SK-N-SH (cell line): ENCODE measurements around the gene TPD52L3. TPM values are rescaled to one million over a fixed set of nuclear protein-coding genes. Genes with fewer than 3 reads are reported as not detected.

Experiments used
- CTCF ChIA-PET: fragments of 300-600, 350-600 bp; formaldehyde crosslinking; extraction: SDS; loops from one replicate; lab custom pipeline; 2021; lab: Yijun Ruan, JAX
- POLR2A ChIA-PET: fragments of 350-600 bp; sonication (Branson Sonifier 250); formaldehyde crosslinking; extraction: SDS; loops from one replicate; lab custom pipeline; 2020; ENCODE audit warnings: antibody characterized with exemption, inconsistent platforms; lab: Yijun Ruan, JAX
- DNase-seq: peaks from one replicate; pipeline ENCODE4 v3.0.0; 2012
- H2AFZ ChIP-seq: fragments of 200-600 bp; sonication (generic); 2 replicates; pipeline ENCODE4 v1.8.1; 2016; ENCODE audit warnings: antibody characterized with exemption, mild to moderate bottlenecking, low read depth
- H3F3A ChIP-seq: fragments of 200-600 bp; sonication (generic); replicated peaks from 2 replicates; pipeline ENCODE3; 2016; ENCODE audit warnings: antibody characterized with exemption, mild to moderate bottlenecking; ENCODE audit not compliant: insufficient read depth
- H3K27ac ChIP-seq, 2 experiments: fragments of 200-500 bp in 1 of 2; fragments of 200-600 bp in 1 of 2; sonication (Bioruptor generic) in 1 of 2; sonication (generic), shearing (Covaris generic) in 1 of 2; 2 replicates each; pipeline versions ENCODE4 v1.5.1 to v1.6.1; 2014 to 2016; ENCODE audit warnings: low read depth in 2 of 2, inconsistent platforms in 1 of 2, low read length in 1 of 2, mild to moderate bottlenecking in 1 of 2, mixed read lengths in 1 of 2
- H3K27me3 ChIP-seq: fragments of 200-600 bp; sonication (generic), shearing (Covaris generic); 2 replicates; pipeline ENCODE4 v1.6.1; 2016; ENCODE audit warnings: mixed run types; ENCODE audit not compliant: insufficient read depth
- H3K36me3 ChIP-seq, 2 experiments: fragments of 200-500 bp in 1 of 2; fragments of 200-600 bp in 1 of 2; sonication (Bioruptor generic) in 1 of 2; sonication (generic) in 1 of 2; replicated peaks in 1 of 2; 2 replicates each; pipeline versions ENCODE3 to v1.5.1; 2014 to 2016; ENCODE audit warnings: low read length in 1 of 2, mild to moderate bottlenecking in 1 of 2; ENCODE audit not compliant: insufficient read depth in 2 of 2, control insufficient read depth in 1 of 2
- H3K4me1 ChIP-seq, 2 experiments: fragments of 200-500 bp in 1 of 2; fragments of 200-600 bp in 1 of 2; sonication (Bioruptor generic) in 1 of 2; sonication (generic), shearing (Covaris generic) in 1 of 2; 2 replicates each; pipeline versions ENCODE4 v1.5.1 to v1.6.1; 2014 to 2016; ENCODE audit warnings: low read depth in 1 of 2, low read length in 1 of 2, mixed run types in 1 of 2; ENCODE audit not compliant: insufficient read depth in 2 of 2, control insufficient read depth in 1 of 2
- H3K4me2 ChIP-seq: fragments of 200-600 bp; sonication (generic), shearing (Covaris generic); 2 replicates; pipeline ENCODE4 v1.6.1; 2017; ENCODE audit warnings: mixed run types
- H3K4me3 ChIP-seq, 2 experiments: fragments of 200-500 bp in 1 of 2; fragments of 200-600 bp in 1 of 2; sonication (Bioruptor generic) in 1 of 2; sonication (generic), shearing (Covaris generic) in 1 of 2; 2 replicates each; pipeline versions ENCODE4 v1.5.1 to v1.8.1; 2014 to 2016; ENCODE audit warnings: low read depth in 2 of 2, inconsistent platforms in 1 of 2, low read length in 1 of 2, mild to moderate bottlenecking in 1 of 2, mixed read lengths in 1 of 2, moderate library complexity in 1 of 2
- H3K79me2 ChIP-seq: fragments of 200-600 bp; sonication (generic); 2 replicates; pipeline ENCODE4 v1.8.1; 2017; ENCODE audit warnings: mild to moderate bottlenecking; ENCODE audit not compliant: insufficient read depth
- H3K9ac ChIP-seq: fragments of 200-600 bp; sonication (generic); 2 replicates; pipeline ENCODE4 v1.6.1; 2017; ENCODE audit warnings: mixed run types
- H3K9me2 ChIP-seq: fragments of 200-600 bp; sonication (generic); 2 replicates; pipeline ENCODE4 v1.6.1; 2017; ENCODE audit warnings: mixed run types
- H3K9me3 ChIP-seq: fragments of 200-600 bp; sonication (generic); 2 replicates; pipeline ENCODE4 v1.6.1; 2017; ENCODE audit warnings: mixed run types, mild to moderate bottlenecking, moderate library complexity
- H4K20me1 ChIP-seq: fragments of 200-600 bp; sonication (generic); 2 replicates; pipeline ENCODE4 v1.6.1; 2017; ENCODE audit warnings: mild to moderate bottlenecking, mixed run types; ENCODE audit not compliant: insufficient read depth
- CHD2 ChIP-seq: fragments of 150-350 bp; IDR thresholded peaks from 2 replicates; pipeline ENCODE4 v1.6.1; 2018; ENCODE audit warnings: low read length; ENCODE audit not compliant: partially characterized antibody
- ELF1 ChIP-seq: IDR thresholded peaks from 2 replicates; pipeline ENCODE4 v1.4.0; 2012
- EP300 ChIP-seq, 2 experiments: IDR thresholded peaks; 2 replicates each; pipeline versions ENCODE4 v1.4.0 to v1.6.1; 2012; ENCODE audit warnings: borderline replicate concordance in 1 of 2, low read depth in 1 of 2, low read length in 1 of 2
- EZH2phosphoT487 ChIP-seq: fragments of 200-600 bp; sonication (generic); IDR thresholded peaks from 2 replicates; pipeline ENCODE4 v1.6.1; 2017; ENCODE audit warnings: low read depth, mixed run types, mild to moderate bottlenecking, antibody characterized with exemption, moderate library complexity, borderline replicate concordance
- FOSL2 ChIP-seq: IDR thresholded peaks from 2 replicates; pipeline ENCODE4 v1.4.0; 2012; ENCODE audit warnings: low read depth, mild to moderate bottlenecking, moderate library complexity, borderline replicate concordance
- FOXJ3 ChIP-seq: sonication (generic); formaldehyde crosslinking; IDR thresholded peaks from 2 replicates; pipeline ENCODE4 v1.5.1; 2020; ENCODE audit warnings: mild to moderate bottlenecking, missing genetic modification reagents
- FOXM1 ChIP-seq: IDR thresholded peaks from 2 replicates; pipeline ENCODE4 v1.4.0; 2012; ENCODE audit warnings: low read depth, mild to moderate bottlenecking
- JUND ChIP-seq: IDR thresholded peaks from 2 replicates; pipeline ENCODE4 v1.4.0; 2012
- MEF2A ChIP-seq: IDR thresholded peaks from 2 replicates; pipeline ENCODE4 v1.4.0; 2012; ENCODE audit warnings: low read depth, borderline replicate concordance
- MXI1 ChIP-seq: IDR thresholded peaks from 2 replicates; pipeline ENCODE4 v1.6.1; 2012; ENCODE audit warnings: mild to moderate bottlenecking, low read depth, low read length, improper control_type of control experiment
- NFIC ChIP-seq: IDR thresholded peaks from 2 replicates; pipeline ENCODE4 v1.4.0; 2012; ENCODE audit warnings: borderline replicate concordance
- NRF1 ChIP-seq: IDR thresholded peaks from 2 replicates; pipeline ENCODE4 v1.6.1; 2012; ENCODE audit warnings: low read depth, mild to moderate bottlenecking, low read length
- RAD21 ChIP-seq: IDR thresholded peaks from 2 replicates; pipeline ENCODE4 v1.6.1; 2012; ENCODE audit warnings: mild to moderate bottlenecking, low read length
- RCOR1 ChIP-seq: fragments of 150-350 bp; IDR thresholded peaks from 2 replicates; pipeline ENCODE4 v1.6.1; 2017; ENCODE audit warnings: antibody characterized with exemption, low read length
- SMC3 ChIP-seq: IDR thresholded peaks from 2 replicates; pipeline ENCODE4 v1.6.1; 2012; ENCODE audit warnings: low read depth, low read length, improper control_type of control experiment
- TAF1 ChIP-seq: IDR thresholded peaks from 2 replicates; pipeline ENCODE4 v1.6.1; 2012; ENCODE audit warnings: low read depth, mild to moderate bottlenecking, low read length, moderate library complexity, borderline replicate concordance
- TCF12 ChIP-seq: IDR thresholded peaks from 2 replicates; pipeline ENCODE4 v1.4.0; 2012
- TEAD4 ChIP-seq: IDR thresholded peaks from 2 replicates; pipeline ENCODE4 v1.4.0; 2012; ENCODE audit warnings: mild to moderate bottlenecking, borderline replicate concordance; ENCODE audit not compliant: insufficient read depth
- WGBS: methylation state at CpG from one replicate; pipeline ENCODE4 v1.1.6; 2017; ENCODE audit warnings: low lambda C conversion rate; 5-methylcytosine and 5-hydroxymethylcytosine counted together
- polyA plus RNA-seq, 3 experiments: library from polyadenylated mRNA; depleted of rRNA; stranded (reverse); fragments of >200 nt; gene quantifications; 2 replicates each; pipeline ENCODE4 v1.2.3, GENCODE V29; 2012
- TF ChIP-seq, protein P1 (sequence below): fragments of 150-350 bp; IDR thresholded peaks from 2 replicates; pipeline ENCODE4 v1.6.1; 2017; ENCODE audit warnings: antibody characterized with exemption, low read length, low read depth, borderline replicate concordance
- TF ChIP-seq, protein P2 (sequence below): fragments of 200-600 bp; sonication (generic); IDR thresholded peaks from 2 replicates; pipeline ENCODE4 v1.6.1; 2017; ENCODE audit warnings: antibody characterized with exemption, mild to moderate bottlenecking, moderate library complexity
- TF ChIP-seq, protein P3 (sequence below): IDR thresholded peaks from 2 replicates; pipeline ENCODE4 v1.4.0; 2012; ENCODE audit warnings: low read depth
- TF ChIP-seq, protein P4 (sequence below): IDR thresholded peaks from 2 replicates; pipeline ENCODE4 v1.4.0; 2012; ENCODE audit warnings: low read depth, borderline replicate concordance
- TF ChIP-seq, protein P5 (sequence below): IDR thresholded peaks from 2 replicates; pipeline ENCODE4 v1.6.1; 2012; ENCODE audit warnings: mild to moderate bottlenecking, low read depth, low read length, moderate library complexity
- TF ChIP-seq, protein P6 (sequence below): IDR thresholded peaks from 2 replicates; pipeline ENCODE4; 2012

TPD52L3 gene
- polyA plus RNA-seq, 1 of the 3 experiments (the other 2 are of a cell fraction), result not detected

DNA sequence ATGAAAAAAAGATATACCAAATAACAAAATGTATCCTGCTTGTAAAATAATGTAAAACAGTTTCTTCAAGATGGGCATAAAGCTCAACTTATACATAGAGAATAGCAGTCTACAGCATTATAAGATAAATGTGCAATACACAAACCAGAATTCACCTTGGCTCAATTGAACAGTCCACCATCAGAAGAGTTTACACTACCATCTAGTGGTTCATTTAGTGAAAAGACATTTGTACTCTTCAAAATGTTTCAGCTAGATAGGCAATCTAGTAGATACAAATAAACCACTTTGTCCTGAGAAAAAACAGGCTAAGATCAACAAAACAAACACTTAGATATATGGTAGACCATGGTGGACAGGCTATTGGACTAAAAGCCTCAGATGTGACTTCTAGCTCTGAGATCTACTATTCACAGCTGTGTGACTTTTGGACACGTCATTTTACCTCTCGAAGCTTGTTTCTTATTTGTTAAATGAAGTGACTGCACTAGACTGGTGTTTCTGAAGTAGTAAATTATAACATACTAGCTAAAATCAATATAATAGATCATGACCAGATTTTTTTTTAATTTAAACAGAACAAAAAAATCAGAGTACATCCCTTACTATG, 22.1 kb upstream of the TPD52L3 start:
- Histone ChIP-seq H3F3A (no peaks in the 10 kb centered on the region), H3K4me2 (no peak overlapping the region), H3K79me2 (no peaks in the 10 kb centered on the region), H3K9ac (no peak overlapping the region), H3K4me1 (no peaks in the 10 kb centered on the region), H3K27ac (no peak overlapping the region), H2AFZ (no peak overlapping the region), H3K4me3 (no peak overlapping the region), H3K36me3 (no peaks in the 10 kb centered on the region), H3K27me3 (no peaks in the 10 kb centered on the region; the same call in 1 of the 2 replicates), H3K9me2 (no peaks in the 10 kb centered on the region), H4K20me1 (no peaks in the 10 kb centered on the region), H3K9me3 (no peaks in the 10 kb centered on the region)
- TF ChIP-seq TCF12, result no peak
- TF ChIP-seq, protein P1, sequence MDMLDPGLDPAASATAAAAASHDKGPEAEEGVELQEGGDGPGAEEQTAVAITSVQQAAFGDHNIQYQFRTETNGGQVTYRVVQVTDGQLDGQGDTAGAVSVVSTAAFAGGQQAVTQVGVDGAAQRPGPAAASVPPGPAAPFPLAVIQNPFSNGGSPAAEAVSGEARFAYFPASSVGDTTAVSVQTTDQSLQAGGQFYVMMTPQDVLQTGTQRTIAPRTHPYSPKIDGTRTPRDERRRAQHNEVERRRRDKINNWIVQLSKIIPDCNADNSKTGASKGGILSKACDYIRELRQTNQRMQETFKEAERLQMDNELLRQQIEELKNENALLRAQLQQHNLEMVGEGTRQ, result no peak
- TF ChIP-seq TAF1, result no peak
- TF ChIP-seq FOSL2, result no peak
- no peak for TF ChIP-seq EZH2phosphoT487
- TF ChIP-seq MXI1, result no peak
- TF ChIP-seq CHD2, result no peak
- TF ChIP-seq, protein P2, sequence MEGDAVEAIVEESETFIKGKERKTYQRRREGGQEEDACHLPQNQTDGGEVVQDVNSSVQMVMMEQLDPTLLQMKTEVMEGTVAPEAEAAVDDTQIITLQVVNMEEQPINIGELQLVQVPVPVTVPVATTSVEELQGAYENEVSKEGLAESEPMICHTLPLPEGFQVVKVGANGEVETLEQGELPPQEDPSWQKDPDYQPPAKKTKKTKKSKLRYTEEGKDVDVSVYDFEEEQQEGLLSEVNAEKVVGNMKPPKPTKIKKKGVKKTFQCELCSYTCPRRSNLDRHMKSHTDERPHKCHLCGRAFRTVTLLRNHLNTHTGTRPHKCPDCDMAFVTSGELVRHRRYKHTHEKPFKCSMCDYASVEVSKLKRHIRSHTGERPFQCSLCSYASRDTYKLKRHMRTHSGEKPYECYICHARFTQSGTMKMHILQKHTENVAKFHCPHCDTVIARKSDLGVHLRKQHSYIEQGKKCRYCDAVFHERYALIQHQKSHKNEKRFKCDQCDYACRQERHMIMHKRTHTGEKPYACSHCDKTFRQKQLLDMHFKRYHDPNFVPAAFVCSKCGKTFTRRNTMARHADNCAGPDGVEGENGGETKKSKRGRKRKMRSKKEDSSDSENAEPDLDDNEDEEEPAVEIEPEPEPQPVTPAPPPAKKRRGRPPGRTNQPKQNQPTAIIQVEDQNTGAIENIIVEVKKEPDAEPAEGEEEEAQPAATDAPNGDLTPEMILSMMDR, result peak; percentile 66
- no peak for TF ChIP-seq TEAD4
- TF ChIP-seq, protein P3, sequence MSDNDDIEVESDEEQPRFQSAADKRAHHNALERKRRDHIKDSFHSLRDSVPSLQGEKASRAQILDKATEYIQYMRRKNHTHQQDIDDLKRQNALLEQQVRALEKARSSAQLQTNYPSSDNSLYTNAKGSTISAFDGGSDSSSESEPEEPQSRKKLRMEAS, result no peak
- no peak for TF ChIP-seq FOXM1
- TF ChIP-seq MEF2A, result no peak
- TF ChIP-seq ELF1, result no peak
- no peak for TF ChIP-seq EP300 (IDR thresholded peaks at IDR 0.05; ENCODE audit: borderline replicate concordance in 1 of 2, low read depth in 1 of 2, low read length in 1 of 2)
- TF ChIP-seq NRF1, result no peak
- TF ChIP-seq, protein P4, sequence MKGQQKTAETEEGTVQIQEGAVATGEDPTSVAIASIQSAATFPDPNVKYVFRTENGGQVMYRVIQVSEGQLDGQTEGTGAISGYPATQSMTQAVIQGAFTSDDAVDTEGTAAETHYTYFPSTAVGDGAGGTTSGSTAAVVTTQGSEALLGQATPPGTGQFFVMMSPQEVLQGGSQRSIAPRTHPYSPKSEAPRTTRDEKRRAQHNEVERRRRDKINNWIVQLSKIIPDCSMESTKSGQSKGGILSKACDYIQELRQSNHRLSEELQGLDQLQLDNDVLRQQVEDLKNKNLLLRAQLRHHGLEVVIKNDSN, result no peak
- TF ChIP-seq FOXJ3 (CRISPR knock-in tag), result no peak
- TF ChIP-seq JUND, result no peak
- TF ChIP-seq NFIC, result no peak
- TF ChIP-seq RAD21, result peak; percentile 82
- TF ChIP-seq, protein P5, sequence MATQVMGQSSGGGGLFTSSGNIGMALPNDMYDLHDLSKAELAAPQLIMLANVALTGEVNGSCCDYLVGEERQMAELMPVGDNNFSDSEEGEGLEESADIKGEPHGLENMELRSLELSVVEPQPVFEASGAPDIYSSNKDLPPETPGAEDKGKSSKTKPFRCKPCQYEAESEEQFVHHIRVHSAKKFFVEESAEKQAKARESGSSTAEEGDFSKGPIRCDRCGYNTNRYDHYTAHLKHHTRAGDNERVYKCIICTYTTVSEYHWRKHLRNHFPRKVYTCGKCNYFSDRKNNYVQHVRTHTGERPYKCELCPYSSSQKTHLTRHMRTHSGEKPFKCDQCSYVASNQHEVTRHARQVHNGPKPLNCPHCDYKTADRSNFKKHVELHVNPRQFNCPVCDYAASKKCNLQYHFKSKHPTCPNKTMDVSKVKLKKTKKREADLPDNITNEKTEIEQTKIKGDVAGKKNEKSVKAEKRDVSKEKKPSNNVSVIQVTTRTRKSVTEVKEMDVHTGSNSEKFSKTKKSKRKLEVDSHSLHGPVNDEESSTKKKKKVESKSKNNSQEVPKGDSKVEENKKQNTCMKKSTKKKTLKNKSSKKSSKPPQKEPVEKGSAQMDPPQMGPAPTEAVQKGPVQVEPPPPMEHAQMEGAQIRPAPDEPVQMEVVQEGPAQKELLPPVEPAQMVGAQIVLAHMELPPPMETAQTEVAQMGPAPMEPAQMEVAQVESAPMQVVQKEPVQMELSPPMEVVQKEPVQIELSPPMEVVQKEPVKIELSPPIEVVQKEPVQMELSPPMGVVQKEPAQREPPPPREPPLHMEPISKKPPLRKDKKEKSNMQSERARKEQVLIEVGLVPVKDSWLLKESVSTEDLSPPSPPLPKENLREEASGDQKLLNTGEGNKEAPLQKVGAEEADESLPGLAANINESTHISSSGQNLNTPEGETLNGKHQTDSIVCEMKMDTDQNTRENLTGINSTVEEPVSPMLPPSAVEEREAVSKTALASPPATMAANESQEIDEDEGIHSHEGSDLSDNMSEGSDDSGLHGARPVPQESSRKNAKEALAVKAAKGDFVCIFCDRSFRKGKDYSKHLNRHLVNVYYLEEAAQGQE, result no peak
- TF ChIP-seq, protein P6, sequence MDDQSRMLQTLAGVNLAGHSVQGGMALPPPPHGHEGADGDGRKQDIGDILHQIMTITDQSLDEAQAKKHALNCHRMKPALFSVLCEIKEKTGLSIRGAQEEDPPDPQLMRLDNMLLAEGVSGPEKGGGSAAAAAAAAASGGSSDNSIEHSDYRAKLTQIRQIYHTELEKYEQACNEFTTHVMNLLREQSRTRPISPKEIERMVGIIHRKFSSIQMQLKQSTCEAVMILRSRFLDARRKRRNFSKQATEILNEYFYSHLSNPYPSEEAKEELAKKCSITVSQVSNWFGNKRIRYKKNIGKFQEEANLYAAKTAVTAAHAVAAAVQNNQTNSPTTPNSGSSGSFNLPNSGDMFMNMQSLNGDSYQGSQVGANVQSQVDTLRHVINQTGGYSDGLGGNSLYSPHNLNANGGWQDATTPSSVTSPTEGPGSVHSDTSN, result no peak
- TF ChIP-seq RCOR1, result no peak
- TF ChIP-seq SMC3, result peak; percentile 72
- WGBS, result 63% methylated on average over 2 of the region's 2 CpGs
- CTCF ChIA-PET, result interaction anchor here (0.6 to 4.8 kb wide), 38 partner anchors 9 to 1120 kb away, joined by 3 to 61 read pairs (median 4); partner anchors contain the start of gene TPD52L3
- peak; percentile 31 for DNase-seq
- POLR2A ChIA-PET, result no interaction called here
